Thyroid gland (tissue), 4 donors: Measurements from ENCODE around the gene CARMIL1. TPM values are rescaled to one million over a fixed set of nuclear protein-coding genes. Genes with fewer than 3 reads are reported as not detected.
A peak's percentile ranks its signal among the peaks of the same experiment; 100 is the strongest.

Experiments used
- DNase-seq, 2 donors: peaks; one replicate each; pipeline ENCODE4 v3.0.0-alpha.2; 2019
- H3K27ac ChIP-seq, 3 donors: fragments of 200-600 bp; sonication (generic); 1 replicate in 2 of 3; 2 replicates in 1 of 3; pipeline ENCODE4 v1.5.1; 2016 to 2019; ENCODE audit warnings: mild to moderate bottlenecking in 1 of 3, moderate library complexity in 1 of 3
- H3K27me3 ChIP-seq: fragments of 200-600 bp; sonication (generic); one replicate; pipeline ENCODE4 v1.5.1; 2019
- H3K36me3 ChIP-seq, 2 donors: fragments of 200-600 bp; sonication (generic); one replicate each; pipeline ENCODE4 v1.5.1; 2016 to 2019
- H3K4me1 ChIP-seq, 2 donors: fragments of 200-600 bp; sonication (generic); one replicate each; pipeline ENCODE4 v1.5.1; 2017 to 2019
- H3K4me3 ChIP-seq, 3 donors: fragments of 200-600 bp; sonication (generic); replicated peaks in 1 of 3; 1 replicate in 2 of 3; 2 replicates in 1 of 3; pipeline ENCODE4 v1.5.1; 2016; ENCODE audit warnings: mild to moderate bottlenecking in 1 of 3
- H3K9me3 ChIP-seq: fragments of 200-600 bp; sonication (generic); one replicate; pipeline ENCODE4 v1.5.1; 2017
- CTCF ChIP-seq, 6 experiments: fragments of 200-600 bp in 3 of 6; fragments of 450-650 bp in 3 of 6; sonication (generic) in 3 of 6; IDR thresholded peaks; one replicate each; pipeline ENCODE4 v1.5.1; 2016 to 2019; ENCODE audit warnings: antibody characterized with exemption in 6 of 6, mild to moderate bottlenecking in 2 of 6, inconsistent platforms in 1 of 6, moderate library complexity in 1 of 6
- POLR2A ChIP-seq, 2 donors: fragments of 450-650 bp; IDR thresholded peaks; one replicate each; pipeline ENCODE4 v1.6.1; 2017; ENCODE audit warnings: antibody characterized with exemption in 2 of 2, mild to moderate bottlenecking in 2 of 2, moderate library complexity in 1 of 2
- WGBS, 2 donors: methylation state at CpG; one replicate each; pipeline ENCODE4 v1.1.5; 2017; 5-methylcytosine and 5-hydroxymethylcytosine counted together
- intact Hi-C: fragments of 100-400 bp; cut with DNase I; formaldehyde crosslinking; loops from one replicate; pipeline ENCODE4 v1.15.1; 2023
- total RNA-seq, 4 donors: library from RNA; depleted of rRNA; stranded (reverse); fragments of >200 nt; gene quantifications; one replicate each; pipeline ENCODE4 v1.2.3, GENCODE V29; 2016

CARMIL1 gene
- total RNA-seq, 4 donors from 2014 or later: 24.7 to 34.4 (median 30.7) TPM

- DNase-seq: no peak
- intact Hi-C loops: no loop called here
- Histone ChIP-seq H3K36me3 (no peaks in the 10 kb centered on the region), H3K27me3 (no peaks in the 10 kb centered on the region), H3K27ac (no peak overlapping the region), H3K4me3 (no peak overlapping the region), H3K4me1 (no peaks in the 10 kb centered on the region), H3K9me3 (no peaks in the 10 kb centered on the region)
- TF ChIP-seq CTCF (IDR thresholded peaks at IDR 0.05): no peak
- no peak for TF ChIP-seq POLR2A (IDR thresholded peaks at IDR 0.05)
Measured at GRCh38 chr6:25564943-25565342, 285.8 kb downstream of the CARMIL1 start.

- no peaks in the 10 kb centered on the region for H3K9me3 ChIP-seq
- H3K27me3 ChIP-seq: no peaks in the 10 kb centered on the region
- H3K36me3 ChIP-seq: no peaks in the 10 kb centered on the region
- no peak for DNase-seq
- no peak overlapping the region for H3K4me3 ChIP-seq
- H3K27ac ChIP-seq: no peak overlapping the region
- WGBS, 2 donors: 83 to 91% methylated on average over 2 of the region's 2 CpGs
- TF ChIP-seq POLR2A (IDR thresholded peaks at IDR 0.05) (no peak), CTCF (IDR thresholded peaks at IDR 0.05) (no peak)
- no peaks in the 10 kb centered on the region for H3K4me1 ChIP-seq
- intact Hi-C loops: no loop called here
Measured at GRCh38 chr6:25570578-25570977, 291.4 kb downstream of the CARMIL1 start.

GRCh38 chr6:25576919-25577318 lies 297.7 kb downstream of the CARMIL1 start:
- H3K36me3 ChIP-seq: no peaks in the 10 kb centered on the region
- intact Hi-C loops: no loop called here
- TF ChIP-seq POLR2A (IDR thresholded peaks at IDR 0.05) (no peak), CTCF (IDR thresholded peaks at IDR 0.05) (no peak)
- DNase-seq: no peak
- H3K27me3 ChIP-seq: no peaks in the 10 kb centered on the region
- no peak overlapping the region for H3K27ac ChIP-seq
- WGBS, 2 donors: 92 to 93% methylated on average over 2 of the region's 2 CpGs
- no peak overlapping the region for H3K4me3 ChIP-seq
- H3K9me3 ChIP-seq: no peaks in the 10 kb centered on the region
- H3K4me1 ChIP-seq: peaks cover 0 to 11% of the 10 kb centered on the region in 2 donors

- DNase-seq: no peak
- H3K9me3 ChIP-seq: no peaks in the 10 kb centered on the region
- H3K27ac ChIP-seq: no peak overlapping the region
- H3K4me3 ChIP-seq: no peak overlapping the region
- H3K4me1 ChIP-seq: peaks cover 0 to 11% of the 10 kb centered on the region in 2 donors
- no peaks in the 10 kb centered on the region for H3K27me3 ChIP-seq
- H3K36me3 ChIP-seq: no peaks in the 10 kb centered on the region
- TF ChIP-seq CTCF (IDR thresholded peaks at IDR 0.05): no peak
- no peak for TF ChIP-seq POLR2A (IDR thresholded peaks at IDR 0.05)
- intact Hi-C loops: no loop called here
Measured at GRCh38 chr6:25578538-25578937, 299.4 kb downstream of the CARMIL1 start.

GRCh38 chr6:25579391-25579883 lies 300.3 kb downstream of the CARMIL1 start:
- peak overlapping the region; percentile 11 to 44 (median 34) for H3K27ac ChIP-seq
- 42 to 49% methylated on average over 2 of the region's 2 CpGs for WGBS, 2 donors
- no peaks in the 10 kb centered on the region for H3K36me3 ChIP-seq
- H3K4me3 ChIP-seq: no peak overlapping the region
- peaks cover 0 to 11% of the 10 kb centered on the region in 2 donors for H3K4me1 ChIP-seq
- TF ChIP-seq CTCF (IDR thresholded peaks at IDR 0.05) (no peak), POLR2A (IDR thresholded peaks at IDR 0.05) (no peak)
- DNase-seq: peak; percentile 18 to 36
- no peaks in the 10 kb centered on the region for H3K9me3 ChIP-seq
- H3K27me3 ChIP-seq: no peaks in the 10 kb centered on the region
- intact Hi-C loops: no loop called here
